Measurements from ENCODE around the gene PRSS8.

Gene PRSS8

GRCh38 chr16:31083981-31084380 lies 51.5 kb downstream of the PRSS8 start:
- peaks cover 12 to 73% of the 10 kb centered on the region in 2 donors for H3K36me3 ChIP-seq (ENCODE audit: control insufficient read depth in 1 of 2, insufficient read depth in 2 of 2, low read length in 2 of 2)
- H3K9me3 ChIP-seq (ENCODE audit: control insufficient read depth in 1 of 2, low read length in 2 of 2), result no peaks in the 10 kb centered on the region
- peaks cover 0 to 10% of the 10 kb centered on the region in 2 donors for H3K4me1 ChIP-seq (ENCODE audit: control insufficient read depth in 1 of 2, insufficient read depth in 2 of 2, low read length in 2 of 2)
- H3K27me3 ChIP-seq (ENCODE audit: low read depth, low read length), result no peaks in the 10 kb centered on the region
- no peak overlapping the region for H3K4me3 ChIP-seq (ENCODE audit: low read depth in 1 of 2, low read length in 2 of 2)
- no peak overlapping the region for H3K27ac ChIP-seq (ENCODE audit: low read length)

GRCh38 chr16:31083556-31083955 lies 52.0 kb downstream of the PRSS8 start:
- Histone ChIP-seq H3K36me3 (ENCODE audit: control insufficient read depth in 1 of 2, insufficient read depth in 2 of 2, low read length in 2 of 2) (peaks cover 16 to 76% of the 10 kb centered on the region in 2 donors), H3K27ac (ENCODE audit: low read length) (no peak overlapping the region), H3K4me1 (ENCODE audit: control insufficient read depth in 1 of 2, insufficient read depth in 2 of 2, low read length in 2 of 2) (peaks cover 0 to 10% of the 10 kb centered on the region in 2 donors), H3K4me3 (ENCODE audit: low read depth in 1 of 2, low read length in 2 of 2) (no peak overlapping the region), H3K9me3 (ENCODE audit: control insufficient read depth in 1 of 2, low read length in 2 of 2) (no peaks in the 10 kb centered on the region), H3K27me3 (ENCODE audit: low read depth, low read length) (no peaks in the 10 kb centered on the region)

GRCh38 chr16:31083081-31083480 lies 52.4 kb downstream of the PRSS8 start:
- H3K36me3 ChIP-seq (ENCODE audit: control insufficient read depth in 1 of 2, insufficient read depth in 2 of 2, low read length in 2 of 2), result peaks cover 19 to 81% of the 10 kb centered on the region in 2 donors

GRCh38 chr16:31082368-31083045 lies 53.0 kb downstream of the PRSS8 start:
- Histone ChIP-seq H3K4me1 (ENCODE audit: control insufficient read depth in 1 of 2, insufficient read depth in 2 of 2, low read length in 2 of 2) (peaks cover 0 to 10% of the 10 kb centered on the region in 2 donors), H3K4me3 (ENCODE audit: low read depth in 1 of 2, low read length in 2 of 2) (no peak overlapping the region), H3K36me3 (ENCODE audit: control insufficient read depth in 1 of 2, insufficient read depth in 2 of 2, low read length in 2 of 2) (peaks cover 21 to 85% of the 10 kb centered on the region in 2 donors), H3K9me3 (ENCODE audit: control insufficient read depth in 1 of 2, low read length in 2 of 2) (no peaks in the 10 kb centered on the region), H3K27ac (ENCODE audit: low read length) (no peak overlapping the region), H3K27me3 (ENCODE audit: low read depth, low read length) (no peaks in the 10 kb centered on the region)

More at GRCh38 chr16:31083081-31083480, 52.4 kb downstream of the PRSS8 start:
- no peak overlapping the region for H3K27ac ChIP-seq (ENCODE audit: low read length)
- no peak overlapping the region for H3K4me3 ChIP-seq (ENCODE audit: low read depth in 1 of 2, low read length in 2 of 2)
- H3K4me1 ChIP-seq (ENCODE audit: control insufficient read depth in 1 of 2, insufficient read depth in 2 of 2, low read length in 2 of 2), result peaks cover 0 to 10% of the 10 kb centered on the region in 2 donors
- no peaks in the 10 kb centered on the region for H3K9me3 ChIP-seq (ENCODE audit: control insufficient read depth in 1 of 2, low read length in 2 of 2)
- H3K27me3 ChIP-seq (ENCODE audit: low read depth, low read length), result no peaks in the 10 kb centered on the region
